GM23338 (cell line): Measurements from ENCODE around the gene RADIL. TPM values are rescaled to one million over a fixed set of nuclear protein-coding genes. Genes with fewer than 3 reads are reported as not detected.

ENCODE experiments used
- ATAC-seq: fragments of 200-7000 bp; cut with Tn5 transposase; 3 replicates; pipeline ENCODE4 v1.9.1; 2020
- DNase-seq: peaks from one replicate; pipeline ENCODE4 v3.0.0-alpha.2; 2015; ENCODE audit warnings: low spot score
- H2AFZ ChIP-seq: fragments of 200-600 bp; sonication (generic); 2 replicates; pipeline ENCODE4 v1.8.0; 2016; ENCODE audit warnings: antibody characterized with exemption, mild to moderate bottlenecking, moderate library complexity
- H3F3A ChIP-seq: fragments of 200-600 bp; sonication (generic); replicated peaks from 2 replicates; pipeline ENCODE4 v1.8.0; 2017; ENCODE audit warnings: antibody characterized with exemption, mixed run types, low read depth
- H3K27ac ChIP-seq: fragments of 200-600 bp; sonication (generic); 2 replicates; pipeline ENCODE4 v1.6.1; 2016; ENCODE audit warnings: low read depth
- H3K27me3 ChIP-seq: fragments of 200-600 bp; sonication (generic); 2 replicates; pipeline ENCODE4 v1.8.0; 2016; ENCODE audit warnings: mild to moderate bottlenecking, mixed run types, moderate library complexity; ENCODE audit not compliant: insufficient read depth
- H3K36me3 ChIP-seq: fragments of 200-600 bp; sonication (generic); 2 replicates; pipeline ENCODE4 v1.8.0; 2016; ENCODE audit warnings: mild to moderate bottlenecking; ENCODE audit not compliant: insufficient read depth
- H3K4me1 ChIP-seq: fragments of 200-600 bp; sonication (generic); 2 replicates; pipeline ENCODE4 v1.8.0; 2016; ENCODE audit warnings: mild to moderate bottlenecking, moderate library complexity; ENCODE audit not compliant: insufficient read depth
- H3K4me2 ChIP-seq: fragments of 200-600 bp; sonication (generic); 2 replicates; pipeline ENCODE4 v1.7.1; 2017; ENCODE audit warnings: mixed run types
- H3K4me3 ChIP-seq: fragments of 200-600 bp; sonication (generic); 2 replicates; pipeline ENCODE4 v1.6.1; 2016; ENCODE audit warnings: mixed run types
- H3K79me2 ChIP-seq: fragments of 200-600 bp; sonication (generic); replicated peaks from 2 replicates; pipeline ENCODE4 v1.8.0; 2017; ENCODE audit warnings: mild to moderate bottlenecking; ENCODE audit not compliant: insufficient read depth
- H3K9me2 ChIP-seq: fragments of 200-600 bp; sonication (generic); 2 replicates; pipeline ENCODE4 v1.8.0; 2017; ENCODE audit not compliant: insufficient read depth
- H4K20me1 ChIP-seq: fragments of 200-600 bp; sonication (generic); replicated peaks from 2 replicates; pipeline ENCODE4 v1.8.0; 2017; ENCODE audit warnings: mild to moderate bottlenecking; ENCODE audit not compliant: insufficient read depth
- H3K27ac Mint-ChIP-seq: 2 replicates; pipeline ENCODE4 v1.8.0; 2020; ENCODE audit warnings: inconsistent platforms, mild to moderate bottlenecking, moderate library complexity, mixed read lengths
- H3K27me3 Mint-ChIP-seq: 3 replicates; pipeline ENCODE4 v1.8.0; 2022; ENCODE audit warnings: low read depth, mild to moderate bottlenecking, moderate library complexity, mixed read lengths, inconsistent platforms; ENCODE audit not compliant: insufficient read depth, poor library complexity
- H3K36me3 Mint-ChIP-seq: 3 replicates; pipeline ENCODE4 v1.8.0; 2021; ENCODE audit warnings: low read depth, mild to moderate bottlenecking, inconsistent platforms, moderate library complexity, mixed read lengths
- H3K4me1 Mint-ChIP-seq: 3 replicates; pipeline ENCODE4 v1.8.0; 2020; ENCODE audit warnings: mild to moderate bottlenecking, inconsistent platforms, mixed read lengths
- H3K4me3 Mint-ChIP-seq: 3 replicates; pipeline ENCODE4 v1.8.0; 2021; ENCODE audit warnings: moderate library complexity, mild to moderate bottlenecking, inconsistent platforms, mixed read lengths
- H3K9me3 Mint-ChIP-seq: 3 replicates; pipeline ENCODE4 v1.8.0; 2020; ENCODE audit warnings: moderate library complexity, mild to moderate bottlenecking, inconsistent platforms, mixed read lengths
- CTCF ChIP-seq, 2 experiments: fragments of 200-600 bp in 1 of 2; sonication (generic) in 1 of 2; conservative IDR thresholded peaks; 2 replicates each; pipeline versions ENCODE4 v1.5.1 to v1.6.1; 2016 to 2017; ENCODE audit warnings: antibody characterized with exemption in 2 of 2, low read depth in 2 of 2, mild to moderate bottlenecking in 2 of 2, moderate library complexity in 1 of 2
- REST ChIP-seq: IDR thresholded peaks from one replicate; pipeline ENCODE4 v1.6.1; 2018; ENCODE audit warnings: antibody characterized with exemption; ENCODE audit not compliant: unreplicated experiment
- ZNF462 ChIP-seq: fragments of 250-450 bp; sonication (Bioruptor Pico); IDR thresholded peaks from 2 replicates; pipeline ENCODE4 v1.5.0; 2020; ENCODE audit warnings: mild to moderate bottlenecking, moderate library complexity
- polyA plus RNA-seq: library from polyadenylated mRNA; unstranded; fragments of >200 nt; fragmentation: Nextera tagmentation; extraction: Ambion mirVana; gene quantifications from 2 replicates; pipeline ENCODE4 v1.2.1, GENCODE V29; 2016
- total RNA-seq: library from RNA; depleted of rRNA; stranded (reverse); fragments of >200 nt; shearing (Covaris generic); gene quantifications from 2 replicates; pipeline ENCODE4 v1.2.3, GENCODE V29; 2014

The RADIL gene
- total and polyA plus RNA-seq, 2 experiments from 2014 or later = 4.3 to 9.8 TPM

- no peak for TF ChIP-seq ZNF462 (CRISPR knock-in tag)
Measured at GRCh38 chr7:4774007-4774406, 109.5 kb downstream of the RADIL start (continued).

GRCh38 chr7:4772306-4772705 lies 111.2 kb downstream of the RADIL start:
- Histone ChIP-seq H3K27me3 (no peaks in the 10 kb centered on the region), H3F3A (no peaks in the 10 kb centered on the region), H3K36me3 (no peaks in the 10 kb centered on the region), H3K9me2 (no peaks in the 10 kb centered on the region), H3K79me2 (peaks cover 17% of the 10 kb centered on the region), H3K4me3 (no peak overlapping the region), H3K4me2 (no peak overlapping the region), H3K27ac (no peak overlapping the region), H2AFZ (no peak overlapping the region), H4K20me1 (no peaks in the 10 kb centered on the region; the same call in 1 of the 2 replicates), H3K4me1 (peaks cover 5% of the 10 kb centered on the region; the same call in 1 of the 2 replicates)
- Mint-ChIP-seq H3K9me3 (no peaks in the 10 kb centered on the region; the same call in 2 of the 3 replicates), H3K4me1 (peaks cover 9% of the 10 kb centered on the region; the same call in 2 of the 3 replicates), H3K36me3 (no peaks in the 10 kb centered on the region), H3K4me3 (no peak overlapping the region), H3K27ac (no peak overlapping the region), H3K27me3 (peaks cover 12% of the 10 kb centered on the region)
- ATAC-seq (no peak), DNase-seq (no peak)
- no peak for TF ChIP-seq REST
- no peak for TF ChIP-seq CTCF (conservative IDR thresholded peaks at IDR 0.05; ENCODE audit: low read depth in 2 of 2)
- no peak for TF ChIP-seq ZNF462 (CRISPR knock-in tag)
